Astrocyte of the cerebellum (primary cell): ENCODE results near the gene RAB33B.

ENCODE experiments used
- DNase-seq: peaks from one replicate; pipeline ENCODE4 v3.0.0-alpha.2; 2011; ENCODE audit warnings: low read depth
- H3K4me3 ChIP-seq: 2 replicates; pipeline ENCODE4 v1.5.1; 2011; ENCODE audit warnings: mild to moderate bottlenecking, low read depth, low read length, moderate library complexity
- CTCF ChIP-seq: IDR thresholded peaks from 2 replicates; pipeline ENCODE4 v1.5.1; 2012; ENCODE audit warnings: low read length, low read depth, moderate library complexity, mild to moderate bottlenecking; ENCODE audit errors: missing control alignments
- in situ Hi-C: cut with HindIII; loops from 2 replicates; pipeline ENCODE4 v1.10.0; 2017; ENCODE audit warnings: low sequenced_read_pairs

The RAB33B gene

GRCh38 chr4:139501927-139502899 is 48.3 kb downstream of the RAB33B start:
- TF ChIP-seq CTCF: no peak
- no peak overlapping the region for H3K4me3 ChIP-seq
- in situ Hi-C loops: no loop called here
- DNase-seq: no peak

- TF ChIP-seq CTCF: no peak
- no peak overlapping the region for H3K4me3 ChIP-seq
- in situ Hi-C loops: no loop called here
- no peak for DNase-seq
Observed at GRCh38 chr4:139503622-139504166, 49.8 kb downstream of the RAB33B start.

GRCh38 chr4:139506774-139507173 is 52.9 kb downstream of the RAB33B start:
- in situ Hi-C loops: no loop called here
- no peak for TF ChIP-seq CTCF
- DNase-seq: no peak
- no peak overlapping the region for H3K4me3 ChIP-seq

GRCh38 chr4:139508581-139509237 is 54.8 kb downstream of the RAB33B start:
- no peak for TF ChIP-seq CTCF
- in situ Hi-C loops: no loop called here
- H3K4me3 ChIP-seq: no peak overlapping the region
- DNase-seq: no peak

GRCh38 chr4:139509727-139510410 is 55.9 kb downstream of the RAB33B start:
- no peak overlapping the region for H3K4me3 ChIP-seq
- TF ChIP-seq CTCF: peak; percentile 38
- in situ Hi-C loops: no loop called here
- DNase-seq: no peak

GRCh38 chr4:139511320-139511719 is 57.4 kb downstream of the RAB33B start:
- DNase-seq: peak; percentile 41
- no peak for TF ChIP-seq CTCF
- in situ Hi-C loops: no loop called here
- H3K4me3 ChIP-seq: no peak overlapping the region
